Sigmoid colon (tissue), 4 donors: ENCODE results near the gene FAM118A.

Source experiments
- EP300 ChIP-seq, 4 donors: sonication (generic); formaldehyde crosslinking; IDR thresholded peaks; one replicate each; pipeline ENCODE4 v1.6.1; 2017; ENCODE audit warnings: antibody characterized with exemption in 4 of 4
- POLR2A ChIP-seq, 2 donors: fragments of 450-650 bp; IDR thresholded peaks; one replicate each; pipeline ENCODE4 v1.6.1; 2016; ENCODE audit warnings: antibody characterized with exemption in 2 of 2, mild to moderate bottlenecking in 2 of 2, moderate library complexity in 2 of 2
- POLR2AphosphoS5 ChIP-seq, 4 donors: sonication (generic); formaldehyde crosslinking; IDR thresholded peaks; one replicate each; pipeline ENCODE4 v1.6.1; 2017; ENCODE audit warnings: antibody characterized with exemption in 4 of 4
- TF ChIP-seq, protein P1 (sequence below), 4 experiments: fragments of 450-650 bp in 3 of 4; fragments of 200-600 bp in 1 of 4; IDR thresholded peaks; one replicate each; pipeline ENCODE4 v1.5.1; 2016 to 2019; ENCODE audit warnings: antibody characterized with exemption in 4 of 4, mild to moderate bottlenecking in 3 of 4, moderate library complexity in 2 of 4

DNA sequence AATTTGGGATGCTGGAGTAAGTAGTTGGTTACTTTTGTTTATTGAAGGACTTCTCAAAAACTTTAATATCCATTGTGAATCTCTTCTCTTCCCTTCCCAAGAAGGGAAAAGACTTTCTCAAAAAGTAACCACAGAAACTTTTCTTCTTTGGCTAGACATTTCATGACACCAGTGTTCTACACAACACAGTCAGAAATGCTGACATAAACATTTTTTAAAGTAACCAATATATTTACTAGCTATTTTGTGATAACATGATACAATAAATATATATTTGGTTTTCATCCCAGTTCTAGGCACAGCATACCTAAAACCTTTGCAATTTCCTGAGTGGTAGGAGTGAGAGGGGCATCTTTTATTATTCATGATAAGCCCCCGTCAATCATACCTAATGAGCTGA, 47.8 kb downstream of the FAM118A start:
- TF ChIP-seq, protein P1, sequence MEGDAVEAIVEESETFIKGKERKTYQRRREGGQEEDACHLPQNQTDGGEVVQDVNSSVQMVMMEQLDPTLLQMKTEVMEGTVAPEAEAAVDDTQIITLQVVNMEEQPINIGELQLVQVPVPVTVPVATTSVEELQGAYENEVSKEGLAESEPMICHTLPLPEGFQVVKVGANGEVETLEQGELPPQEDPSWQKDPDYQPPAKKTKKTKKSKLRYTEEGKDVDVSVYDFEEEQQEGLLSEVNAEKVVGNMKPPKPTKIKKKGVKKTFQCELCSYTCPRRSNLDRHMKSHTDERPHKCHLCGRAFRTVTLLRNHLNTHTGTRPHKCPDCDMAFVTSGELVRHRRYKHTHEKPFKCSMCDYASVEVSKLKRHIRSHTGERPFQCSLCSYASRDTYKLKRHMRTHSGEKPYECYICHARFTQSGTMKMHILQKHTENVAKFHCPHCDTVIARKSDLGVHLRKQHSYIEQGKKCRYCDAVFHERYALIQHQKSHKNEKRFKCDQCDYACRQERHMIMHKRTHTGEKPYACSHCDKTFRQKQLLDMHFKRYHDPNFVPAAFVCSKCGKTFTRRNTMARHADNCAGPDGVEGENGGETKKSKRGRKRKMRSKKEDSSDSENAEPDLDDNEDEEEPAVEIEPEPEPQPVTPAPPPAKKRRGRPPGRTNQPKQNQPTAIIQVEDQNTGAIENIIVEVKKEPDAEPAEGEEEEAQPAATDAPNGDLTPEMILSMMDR (IDR thresholded peaks at IDR 0.05): no peak
- TF ChIP-seq POLR2A (IDR thresholded peaks at IDR 0.05) (no peak), EP300 (IDR thresholded peaks at IDR 0.05) (no peak), POLR2AphosphoS5 (IDR thresholded peaks at IDR 0.05) (no peak)
